Neural crest cell (in vitro differentiated cells): ENCODE measurements around the gene ERFL. TPM values are rescaled to one million over a fixed set of nuclear protein-coding genes. Genes with fewer than 3 reads are reported as not detected.

Experiments used
- DNase-seq: peaks from one replicate; pipeline ENCODE4 v3.0.0; 2021; ENCODE audit warnings: low read depth, mixed read lengths, low spot score
- H3K27ac Mint-ChIP-seq: one replicate; pipeline ENCODE4 v1.8.0; 2021; ENCODE audit warnings: mild to moderate bottlenecking, mixed read lengths; ENCODE audit not compliant: unreplicated experiment
- H3K27me3 Mint-ChIP-seq: 2 replicates; pipeline ENCODE4 v1.8.0; 2021; ENCODE audit warnings: low read depth, mild to moderate bottlenecking, mixed read lengths
- H3K36me3 Mint-ChIP-seq: 2 replicates; pipeline ENCODE4 v1.8.0; 2021; ENCODE audit warnings: low read depth, mild to moderate bottlenecking, mixed read lengths
- H3K4me1 Mint-ChIP-seq: 2 replicates; pipeline ENCODE4 v1.8.0; 2021; ENCODE audit warnings: mixed read lengths
- H3K4me3 Mint-ChIP-seq: one replicate; pipeline ENCODE4 v1.8.0; 2021; ENCODE audit warnings: mild to moderate bottlenecking, mixed read lengths
- H3K9me3 Mint-ChIP-seq: 2 replicates; pipeline ENCODE4 v1.8.0; 2021; ENCODE audit warnings: mixed read lengths
- CTCF ChIP-seq: fragments of 200-600 bp; sonication (generic); conservative IDR thresholded peaks from 2 replicates; pipeline ENCODE4 v1.5.0; 2021; ENCODE audit warnings: antibody characterized with exemption, mild to moderate bottlenecking
- total RNA-seq: library from RNA; stranded (reverse); gene quantifications from 2 replicates; pipeline ENCODE4 v1.2.1, GENCODE V29; 2021

Gene ERFL
- total RNA-seq, 1 donor from 2014 or later, result 0.12 TPM

- no peak for DNase-seq
- Mint-ChIP-seq H3K4me3 (no peak overlapping the region), H3K27ac (no peak overlapping the region), H3K4me1 (peaks cover 3% of the 10 kb centered on the region), H3K27me3 (no peaks in the 10 kb centered on the region), H3K36me3 (peaks cover 3% of the 10 kb centered on the region), H3K9me3 (no peaks in the 10 kb centered on the region)
- TF ChIP-seq CTCF, result no peak
These were observed 34.4 kb downstream of the ERFL start for GRCh38 chr19:41893899-41894298.

- H3K4me1 Mint-ChIP-seq, result peaks cover 7% of the 10 kb centered on the region
- no peak overlapping the region for H3K4me3 Mint-ChIP-seq
- TF ChIP-seq CTCF, result no peak
- no peak overlapping the region for H3K27ac Mint-ChIP-seq
- H3K9me3 Mint-ChIP-seq, result no peaks in the 10 kb centered on the region
- peaks cover 3% of the 10 kb centered on the region for H3K36me3 Mint-ChIP-seq
- no peaks in the 10 kb centered on the region for H3K27me3 Mint-ChIP-seq
- DNase-seq, result no peak
These were observed 35.9 kb downstream of the ERFL start for GRCh38 chr19:41892173-41892902.

GRCh38 chr19:41890936-41891335 lies 37.3 kb downstream of the ERFL start:
- peaks cover 3% of the 10 kb centered on the region for H3K36me3 Mint-ChIP-seq
- no peak overlapping the region for H3K27ac Mint-ChIP-seq
- peaks cover 21% of the 10 kb centered on the region for H3K4me1 Mint-ChIP-seq
- no peaks in the 10 kb centered on the region for H3K9me3 Mint-ChIP-seq
- DNase-seq, result no peak
- H3K27me3 Mint-ChIP-seq, result no peaks in the 10 kb centered on the region
- H3K4me3 Mint-ChIP-seq, result no peak overlapping the region
- no peak for TF ChIP-seq CTCF

- no peak for TF ChIP-seq CTCF
- Mint-ChIP-seq H3K9me3 (no peaks in the 10 kb centered on the region), H3K27me3 (no peaks in the 10 kb centered on the region), H3K4me1 (peaks cover 21% of the 10 kb centered on the region), H3K27ac (no peak overlapping the region), H3K36me3 (no peaks in the 10 kb centered on the region), H3K4me3 (peak overlapping the region; percentile 31)
- no peak for DNase-seq
These were observed 38.4 kb downstream of the ERFL start for GRCh38 chr19:41889896-41890295.

GRCh38 chr19:41888926-41889325 lies 39.3 kb downstream of the ERFL start:
- Mint-ChIP-seq H3K9me3 (no peaks in the 10 kb centered on the region), H3K27me3 (peaks cover 2% of the 10 kb centered on the region), H3K27ac (no peak overlapping the region), H3K36me3 (no peaks in the 10 kb centered on the region), H3K4me3 (no peak overlapping the region), H3K4me1 (peaks cover 26% of the 10 kb centered on the region)
- TF ChIP-seq CTCF, result no peak
- no peak for DNase-seq
